Stomach (tissue), 4 donors: ENCODE measurements around the gene L3MBTL1.

Experiments used
- CTCF ChIP-seq, 7 experiments: fragments of 450-650 bp in 4 of 7; fragments of 200-600 bp in 3 of 7; sonication (generic) in 3 of 7; IDR thresholded peaks; one replicate each; pipeline ENCODE4 v1.5.1; 2016 to 2019; ENCODE audit warnings: antibody characterized with exemption in 7 of 7, control low read depth in 2 of 7, mild to moderate bottlenecking in 1 of 7
- EP300 ChIP-seq: sonication (generic); formaldehyde crosslinking; IDR thresholded peaks from one replicate; pipeline ENCODE4 v1.6.1; 2017; ENCODE audit warnings: antibody characterized with exemption
- POLR2A ChIP-seq, 4 donors: fragments of 450-650 bp; IDR thresholded peaks; one replicate each; pipeline ENCODE4 v1.6.1; 2016; ENCODE audit warnings: antibody characterized with exemption in 4 of 4, control low read depth in 2 of 4, mild to moderate bottlenecking in 1 of 4, moderate library complexity in 1 of 4

GRCh38 chr20:43513372-43513930 lies 6.0 kb downstream of the L3MBTL1 start:
- TF ChIP-seq CTCF (IDR thresholded peaks at IDR 0.05) (no peak), EP300 (no peak), POLR2A (IDR thresholded peaks at IDR 0.05) (no peak)
